Mesothelial cell of epicardium (in vitro differentiated cells): Measurements from ENCODE around the gene ASIC2. TPM values are rescaled to one million over a fixed set of nuclear protein-coding genes. Genes with fewer than 3 reads are reported as not detected.

ENCODE experiments used
- DNase-seq, 2 experiments: peaks; one replicate each; pipeline ENCODE4 v3.0.0; 2021; ENCODE audit warnings: low spot score in 2 of 2; ENCODE audit not compliant: unreplicated experiment in 2 of 2
- H3K27ac Mint-ChIP-seq: 2 replicates; pipeline ENCODE4 v1.8.0; 2021; ENCODE audit warnings: mixed read lengths
- H3K27me3 Mint-ChIP-seq: 2 replicates; pipeline ENCODE4 v1.8.0; 2021; ENCODE audit warnings: low read depth, mixed read lengths
- H3K36me3 Mint-ChIP-seq: 2 replicates; pipeline ENCODE4 v1.8.0; 2021; ENCODE audit warnings: mixed read lengths
- H3K4me1 Mint-ChIP-seq: 2 replicates; pipeline ENCODE4 v1.8.0; 2021; ENCODE audit warnings: mixed read lengths
- H3K4me3 Mint-ChIP-seq: 2 replicates; pipeline ENCODE4 v1.8.0; 2021; ENCODE audit warnings: mild to moderate bottlenecking, moderate library complexity, mixed read lengths
- H3K9me3 Mint-ChIP-seq: 2 replicates; pipeline ENCODE4 v1.8.0; 2021; ENCODE audit warnings: mixed read lengths
- total RNA-seq: library from RNA; stranded (reverse); gene quantifications from 3 replicates; pipeline ENCODE4 v1.2.1, GENCODE V29; 2021
- TF ChIP-seq, protein P1 (sequence below): fragments of 200-600 bp; sonication (generic); IDR thresholded peaks from one replicate; pipeline ENCODE4 v1.5.0; 2021; ENCODE audit warnings: antibody characterized with exemption; ENCODE audit not compliant: unreplicated experiment

Gene ASIC2
- total RNA-seq, 1 donor from 2014 or later = 3.4 TPM

DNA sequence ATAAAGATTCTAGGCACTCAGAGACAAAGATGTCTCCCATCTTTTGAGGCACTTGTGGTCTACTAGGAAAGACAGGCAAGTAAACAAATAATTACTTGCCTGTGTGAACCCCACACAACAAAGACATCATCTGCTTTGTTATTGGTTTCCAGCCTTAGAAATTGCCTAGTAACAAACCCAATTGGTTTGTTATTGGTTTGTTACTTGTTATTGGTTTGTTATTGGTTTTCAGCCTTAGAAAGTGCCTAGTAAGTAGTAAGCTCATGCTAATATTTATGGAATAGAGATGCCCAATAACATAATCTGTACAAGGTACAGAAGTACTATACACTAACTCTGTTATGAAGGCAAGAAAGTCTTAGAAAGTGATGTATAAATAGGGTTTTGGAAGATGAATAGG lies 67.1 kb downstream of the ASIC2 start:
- Mint-ChIP-seq H3K36me3 (no peaks in the 10 kb centered on the region), H3K9me3 (no peaks in the 10 kb centered on the region), H3K4me1 (no peaks in the 10 kb centered on the region), H3K27ac (no peak overlapping the region), H3K4me3 (no peak overlapping the region), H3K27me3 (peaks cover 10% of the 10 kb centered on the region)
- DNase-seq = no peak
- TF ChIP-seq, protein P1, sequence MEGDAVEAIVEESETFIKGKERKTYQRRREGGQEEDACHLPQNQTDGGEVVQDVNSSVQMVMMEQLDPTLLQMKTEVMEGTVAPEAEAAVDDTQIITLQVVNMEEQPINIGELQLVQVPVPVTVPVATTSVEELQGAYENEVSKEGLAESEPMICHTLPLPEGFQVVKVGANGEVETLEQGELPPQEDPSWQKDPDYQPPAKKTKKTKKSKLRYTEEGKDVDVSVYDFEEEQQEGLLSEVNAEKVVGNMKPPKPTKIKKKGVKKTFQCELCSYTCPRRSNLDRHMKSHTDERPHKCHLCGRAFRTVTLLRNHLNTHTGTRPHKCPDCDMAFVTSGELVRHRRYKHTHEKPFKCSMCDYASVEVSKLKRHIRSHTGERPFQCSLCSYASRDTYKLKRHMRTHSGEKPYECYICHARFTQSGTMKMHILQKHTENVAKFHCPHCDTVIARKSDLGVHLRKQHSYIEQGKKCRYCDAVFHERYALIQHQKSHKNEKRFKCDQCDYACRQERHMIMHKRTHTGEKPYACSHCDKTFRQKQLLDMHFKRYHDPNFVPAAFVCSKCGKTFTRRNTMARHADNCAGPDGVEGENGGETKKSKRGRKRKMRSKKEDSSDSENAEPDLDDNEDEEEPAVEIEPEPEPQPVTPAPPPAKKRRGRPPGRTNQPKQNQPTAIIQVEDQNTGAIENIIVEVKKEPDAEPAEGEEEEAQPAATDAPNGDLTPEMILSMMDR = no peak

DNA sequence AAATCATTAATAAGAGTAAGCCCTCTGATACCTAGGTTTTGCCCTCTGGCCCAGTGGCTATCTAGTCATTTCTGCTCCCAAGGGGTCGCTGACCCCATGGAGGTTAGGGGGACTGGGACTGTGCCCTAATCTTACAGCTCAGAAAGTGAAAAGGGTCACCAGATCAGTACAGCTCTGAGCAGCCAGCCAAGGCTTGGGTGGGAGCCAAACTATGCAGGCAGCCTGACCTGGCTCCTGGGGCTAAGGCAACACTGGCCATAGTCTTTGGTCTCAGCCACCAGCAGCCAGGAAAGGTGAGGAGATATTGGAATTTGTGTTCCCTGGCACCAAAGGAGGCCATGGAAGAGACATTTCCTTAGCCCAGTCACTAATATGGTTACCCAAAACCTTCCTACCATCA lies 67.6 kb downstream of the ASIC2 start:
- no peak for DNase-seq
- Mint-ChIP-seq H3K36me3 (no peaks in the 10 kb centered on the region), H3K27me3 (peaks cover 10% of the 10 kb centered on the region), H3K4me3 (no peak overlapping the region), H3K27ac (no peak overlapping the region), H3K9me3 (no peaks in the 10 kb centered on the region), H3K4me1 (no peaks in the 10 kb centered on the region)
- TF ChIP-seq, protein P1 = no peak

DNA sequence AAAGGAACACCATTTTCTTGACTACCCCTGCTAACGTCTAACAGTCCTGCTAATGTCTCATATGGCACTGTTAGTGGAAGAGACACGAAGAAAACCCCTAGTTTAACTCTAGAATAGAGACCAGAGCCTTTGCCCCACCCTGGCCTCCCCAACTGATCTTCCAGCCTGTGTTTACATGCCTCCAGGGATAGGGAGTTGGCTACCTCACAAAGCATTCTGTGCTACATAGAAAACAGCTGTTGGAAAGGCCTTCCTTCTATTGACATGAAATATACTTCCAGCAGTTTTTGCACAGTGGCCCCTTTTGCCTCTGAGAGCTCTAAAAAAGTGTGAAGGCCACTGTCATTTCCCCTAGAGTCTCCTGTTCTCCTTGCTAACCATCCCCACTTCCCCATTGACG lies 73.1 kb downstream of the ASIC2 start:
- H3K9me3 Mint-ChIP-seq = no peaks in the 10 kb centered on the region

DNA sequence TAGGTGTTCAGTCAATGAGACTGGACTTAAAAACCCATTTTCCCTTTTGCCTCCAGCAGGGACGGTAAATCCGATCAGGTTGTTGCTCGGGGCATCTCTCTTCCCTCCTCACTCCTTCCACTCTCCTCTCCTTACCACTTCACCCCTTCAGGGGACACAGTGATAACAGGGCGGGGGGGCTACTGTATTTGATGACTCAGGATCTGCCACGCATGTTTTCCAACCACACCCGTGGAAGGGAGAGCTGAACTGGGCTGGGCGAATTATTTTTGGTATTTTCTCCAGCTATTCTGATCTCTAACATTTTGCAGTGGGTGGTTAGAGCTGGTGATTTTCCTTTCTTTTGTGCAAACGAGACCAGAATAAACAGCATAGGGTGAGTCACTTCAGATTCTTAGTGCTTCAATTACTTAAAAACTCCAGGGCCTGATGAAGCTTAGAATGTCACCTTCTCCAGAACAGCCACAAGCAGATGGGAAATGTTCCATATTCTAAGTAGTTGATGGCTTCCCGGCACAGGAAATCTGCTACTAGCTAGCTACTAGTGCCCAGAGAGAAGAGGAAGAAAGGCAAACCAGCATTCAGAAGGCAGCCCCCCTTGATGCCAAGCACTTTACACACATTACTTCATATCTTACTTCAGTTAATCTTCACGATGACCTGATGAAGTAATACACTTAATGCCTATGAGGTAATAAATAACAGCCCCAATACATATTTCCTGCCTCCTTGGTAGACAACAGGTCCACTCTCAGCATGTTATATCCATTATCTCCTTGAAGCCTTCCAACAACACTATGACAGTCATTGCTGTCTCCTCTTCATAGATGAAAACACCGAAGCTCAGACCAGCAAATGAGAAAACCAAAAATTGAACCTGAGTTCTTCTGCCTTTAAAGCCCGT lies 74.1 kb downstream of the ASIC2 start:
- H3K9me3 Mint-ChIP-seq = no peaks in the 10 kb centered on the region
- no peak overlapping the region for H3K27ac Mint-ChIP-seq
- no peaks in the 10 kb centered on the region for H3K4me1 Mint-ChIP-seq
- H3K27me3 Mint-ChIP-seq = peaks cover 9% of the 10 kb centered on the region
- H3K36me3 Mint-ChIP-seq = no peaks in the 10 kb centered on the region
- H3K4me3 Mint-ChIP-seq = no peak overlapping the region
- DNase-seq = no peak
- TF ChIP-seq, protein P1 = no peak

More for the DNA sequence above, 73.1 kb downstream of the ASIC2 start:
- H3K27me3 Mint-ChIP-seq = peaks cover 10% of the 10 kb centered on the region
- no peaks in the 10 kb centered on the region for H3K4me1 Mint-ChIP-seq
- no peak overlapping the region for H3K27ac Mint-ChIP-seq
- TF ChIP-seq, protein P1 = no peak
- H3K36me3 Mint-ChIP-seq = no peaks in the 10 kb centered on the region
- no peak overlapping the region for H3K4me3 Mint-ChIP-seq
- no peak for DNase-seq

DNA sequence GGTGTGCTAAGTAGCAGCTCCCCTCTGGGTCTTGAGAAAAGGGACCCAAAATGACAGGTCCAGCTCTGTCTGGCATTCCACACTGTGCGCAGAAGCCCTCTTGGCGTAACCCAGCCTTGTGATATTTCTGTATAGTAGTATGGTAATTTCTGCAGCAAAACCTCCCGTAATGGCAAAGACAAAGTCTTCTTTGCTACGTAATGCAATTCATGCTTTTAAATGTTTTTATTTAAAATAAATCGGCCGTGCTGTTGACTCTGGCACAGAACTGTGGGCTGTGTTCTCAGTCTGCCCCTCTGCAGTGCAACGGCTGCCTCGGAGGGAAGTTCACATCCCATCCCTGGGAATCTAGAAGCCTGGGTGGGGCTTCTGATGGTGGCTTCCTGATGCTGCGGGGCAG lies 75.2 kb downstream of the ASIC2 start:
- no peak for DNase-seq
- Mint-ChIP-seq H3K4me1 (no peaks in the 10 kb centered on the region), H3K27ac (no peak overlapping the region), H3K9me3 (no peaks in the 10 kb centered on the region), H3K36me3 (no peaks in the 10 kb centered on the region), H3K27me3 (peaks cover 9% of the 10 kb centered on the region), H3K4me3 (no peak overlapping the region)
- TF ChIP-seq, protein P1 = no peak
